HG02588 (cell line): Measurements from ENCODE around the gene SDHB.

Source experiments
- ATAC-seq: cut with Tn5 transposase; IDR thresholded peaks from one replicate; pipeline ENCODE4 v1.9.1; 2021; ENCODE audit warnings: mild to moderate bottlenecking, moderate library complexity; ENCODE audit not compliant: unreplicated experiment

The SDHB gene

GRCh38 chr1:17046334-17046657 lies 7.5 kb downstream of the SDHB start:
- no peak for ATAC-seq

GRCh38 chr1:17045634-17046333 lies 8.0 kb downstream of the SDHB start:
- ATAC-seq, result no peak

- no peak for ATAC-seq
Observed at GRCh38 chr1:17045150-17045549, 8.7 kb downstream of the SDHB start.

- ATAC-seq, result no peak
Observed at GRCh38 chr1:17043676-17044075, 10.2 kb downstream of the SDHB start.

GRCh38 chr1:17040135-17040534 lies 13.7 kb downstream of the SDHB start:
- no peak for ATAC-seq

- no peak for ATAC-seq
Observed at GRCh38 chr1:17039522-17039921, 14.3 kb downstream of the SDHB start.

GRCh38 chr1:17033481-17033880 lies 20.4 kb downstream of the SDHB start:
- ATAC-seq, result no peak

GRCh38 chr1:17032741-17033140 lies 21.1 kb downstream of the SDHB start:
- ATAC-seq, result no peak

GRCh38 chr1:17031436-17031835 lies 22.4 kb downstream of the SDHB start:
- no peak for ATAC-seq

GRCh38 chr1:17030206-17030605 lies 23.6 kb downstream of the SDHB start:
- ATAC-seq, result no peak

- no peak for ATAC-seq
Observed at GRCh38 chr1:17028662-17029188, 25.1 kb downstream of the SDHB start.

GRCh38 chr1:17027900-17028299 lies 25.9 kb downstream of the SDHB start:
- ATAC-seq, result no peak

GRCh38 chr1:17027403-17027802 lies 26.4 kb downstream of the SDHB start:
- no peak for ATAC-seq

GRCh38 chr1:17024721-17025120 lies 29.1 kb downstream of the SDHB start:
- ATAC-seq, result no peak

GRCh38 chr1:17023573-17023972 lies 30.3 kb downstream of the SDHB start:
- ATAC-seq, result no peak

GRCh38 chr1:17023102-17023501 lies 30.7 kb downstream of the SDHB start:
- no peak for ATAC-seq

GRCh38 chr1:17021896-17022295 lies 31.9 kb downstream of the SDHB start:
- no peak for ATAC-seq

GRCh38 chr1:17020502-17020901 lies 33.3 kb downstream of the SDHB start:
- no peak for ATAC-seq

GRCh38 chr1:17018849-17019248 lies 35.0 kb downstream of the SDHB start:
- no peak for ATAC-seq

- no peak for ATAC-seq
Observed at GRCh38 chr1:17017435-17017834, 36.4 kb downstream of the SDHB start.

- no peak for ATAC-seq
Observed at GRCh38 chr1:17016317-17016661, 37.5 kb downstream of the SDHB start.

- no peak for ATAC-seq
Observed at GRCh38 chr1:17014671-17015567, 38.9 kb downstream of the SDHB start.
